SW480 (cell line): ENCODE results near the gene RNU1-4.
"Not testable (repeated sequence)": the region's sequence is repeated elsewhere in the genome, so short reads cannot be mapped to it uniquely, and the experiment has no call there.

Source experiments
- DNase-seq: peaks from one replicate; pipeline ENCODE4 v3.0.0-alpha.2; 2016; ENCODE audit warnings: low spot score

Gene RNU1-4

GRCh38 chr1:16740047-16740964, at the start of gene RNU1-4:
RNU1-4 (plus strand) TSS chr1:16740516.
- not testable (repeated sequence) for DNase-seq

- not testable (repeated sequence) for DNase-seq
Observed at GRCh38 chr1:16690971-16691682, 49.2 kb upstream of the RNU1-4 start.

GRCh38 chr1:16692283-16692682, 48.0 kb upstream of the RNU1-4 start:
- not testable (repeated sequence) for DNase-seq

GRCh38 chr1:16692717-16693448, 47.4 kb upstream of the RNU1-4 start:
- not testable (repeated sequence) for DNase-seq

- DNase-seq = not testable (repeated sequence)
Observed at GRCh38 chr1:16693449-16694307, 46.6 kb upstream of the RNU1-4 start.

GRCh38 chr1:16694308-16694702, 46.0 kb upstream of the RNU1-4 start:
- DNase-seq = not testable (repeated sequence)

GRCh38 chr1:16696507-16697150, 43.7 kb upstream of the RNU1-4 start:
- DNase-seq = not testable (repeated sequence)

- DNase-seq = not testable (repeated sequence)
Observed at GRCh38 chr1:16697152-16697551, 43.2 kb upstream of the RNU1-4 start.

- not testable (repeated sequence) for DNase-seq
Observed at GRCh38 chr1:16699440-16699839, 40.9 kb upstream of the RNU1-4 start.

GRCh38 chr1:16700138-16700895, 40.0 kb upstream of the RNU1-4 start:
- DNase-seq = not testable (repeated sequence)

GRCh38 chr1:16701189-16701588, 39.1 kb upstream of the RNU1-4 start:
- DNase-seq = not testable (repeated sequence)

GRCh38 chr1:16702280-16702679, 38.0 kb upstream of the RNU1-4 start:
- DNase-seq = not testable (repeated sequence)

- not testable (repeated sequence) for DNase-seq
Observed at GRCh38 chr1:16703141-16703540, 37.2 kb upstream of the RNU1-4 start.

- not testable (repeated sequence) for DNase-seq
Observed at GRCh38 chr1:16703602-16704001, 36.7 kb upstream of the RNU1-4 start.

- DNase-seq = not testable (repeated sequence)
Observed at GRCh38 chr1:16704076-16704475, 36.2 kb upstream of the RNU1-4 start.

GRCh38 chr1:16704502-16705100, 35.7 kb upstream of the RNU1-4 start:
- DNase-seq = not testable (repeated sequence)

- DNase-seq = not testable (repeated sequence)
Observed at GRCh38 chr1:16706302-16706701, 34.0 kb upstream of the RNU1-4 start.

GRCh38 chr1:16707130-16708093, 32.9 kb upstream of the RNU1-4 start:
- not testable (repeated sequence) for DNase-seq
